Measurements from ENCODE around the gene TOMM20L. TPM values are rescaled to one million over a fixed set of nuclear protein-coding genes. Genes with fewer than 3 reads are reported as not detected.
"Not testable (repeated sequence)": the region's sequence is repeated elsewhere in the genome, so short reads cannot be mapped to it uniquely, and the experiment has no call there.

Gene TOMM20L
- total RNA-seq (ENCODE audit: insufficient read depth, low replicate concordance): not detected

DNA sequence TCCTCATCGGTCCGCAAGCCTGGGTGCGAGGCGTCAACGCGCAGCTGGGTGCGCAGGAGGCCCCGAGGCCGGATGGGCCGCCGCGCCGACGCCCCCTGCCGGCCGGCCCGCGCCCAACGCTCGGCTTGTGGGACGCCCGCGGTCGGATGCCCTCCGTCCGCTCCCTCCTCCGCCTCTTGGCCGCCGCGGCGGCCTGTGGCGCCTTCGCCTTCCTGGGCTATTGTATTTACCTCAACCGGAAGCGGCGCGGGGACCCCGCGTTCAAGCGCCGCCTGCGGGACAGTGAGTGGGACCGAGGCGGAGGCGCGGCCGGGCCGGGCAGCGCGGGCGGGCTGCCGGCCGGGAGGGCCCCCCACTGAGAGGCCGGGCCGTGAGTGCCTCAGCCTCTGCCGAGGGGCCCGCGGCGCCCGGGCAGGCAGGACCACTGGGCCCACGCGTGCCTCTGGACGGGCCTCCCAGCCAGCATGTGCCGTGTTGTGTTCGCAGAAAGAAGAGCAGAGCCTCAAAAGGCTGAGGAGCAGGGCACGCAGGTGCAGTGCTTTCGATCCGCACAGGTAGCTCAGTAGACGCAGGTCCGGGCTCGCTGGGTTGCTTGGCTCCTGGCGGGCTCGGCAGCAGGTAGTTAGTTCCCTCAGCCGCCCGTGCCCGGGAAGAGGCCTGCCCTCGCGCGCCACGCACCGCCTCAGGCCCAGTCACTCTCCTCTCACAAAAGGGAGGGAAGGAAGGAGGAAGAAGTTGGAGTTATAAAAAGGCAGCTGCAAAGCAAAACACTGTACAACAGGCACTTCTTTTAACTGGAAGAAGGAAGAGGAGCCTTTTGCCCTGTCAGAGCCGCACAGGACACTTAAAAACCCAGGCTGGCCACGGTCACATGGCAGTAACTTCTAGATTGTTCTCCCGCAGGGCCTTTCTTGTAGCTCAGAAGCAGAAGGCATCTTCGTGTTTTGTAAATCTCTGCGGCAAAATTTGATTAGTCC is at the start of gene TOMM20L:
TOMM20L (plus strand) TSS at position 119 of the 977 bp plus-strand sequence; CDS start at position 147, 28 bp downstream.
- DNase-seq (ENCODE audit: low spot score): peak; percentile 68

DNA sequence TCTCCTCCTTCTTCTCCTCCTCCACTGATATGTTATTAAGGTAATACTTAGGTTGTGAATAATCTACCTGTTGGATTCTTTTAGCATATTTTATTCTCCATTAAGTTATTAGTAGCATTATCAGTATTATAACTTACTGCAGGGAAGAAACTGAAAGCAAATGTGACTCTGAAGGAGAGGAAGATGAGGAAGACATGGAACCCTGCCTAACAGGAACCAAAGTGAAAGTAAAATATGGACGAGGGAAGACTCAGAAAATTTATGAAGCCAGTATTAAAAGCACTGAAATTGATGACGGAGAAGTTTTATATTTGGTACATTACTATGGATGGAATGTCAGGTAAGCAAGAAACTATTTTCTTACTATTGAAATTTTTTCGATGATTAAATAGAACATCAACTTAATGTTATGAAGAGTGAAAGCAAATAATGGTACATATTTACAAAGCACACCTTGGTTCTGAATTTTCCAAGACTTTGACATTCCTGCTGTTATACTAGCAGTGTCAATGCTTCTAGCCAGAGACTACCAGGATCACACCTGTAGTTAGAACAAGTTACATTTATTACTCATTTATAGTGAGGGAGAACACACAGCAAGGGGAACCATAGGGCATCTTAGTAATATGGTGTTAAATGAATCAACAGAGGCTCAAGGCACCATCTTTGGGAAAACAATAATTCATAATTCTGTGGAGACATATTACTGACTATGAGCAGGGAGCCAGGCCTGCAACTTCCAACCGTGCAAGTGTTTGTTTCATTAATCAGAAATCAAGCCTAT is 42.0 kb upstream of the TOMM20L start:
- no peak for DNase-seq (ENCODE audit: low spot score)

DNA sequence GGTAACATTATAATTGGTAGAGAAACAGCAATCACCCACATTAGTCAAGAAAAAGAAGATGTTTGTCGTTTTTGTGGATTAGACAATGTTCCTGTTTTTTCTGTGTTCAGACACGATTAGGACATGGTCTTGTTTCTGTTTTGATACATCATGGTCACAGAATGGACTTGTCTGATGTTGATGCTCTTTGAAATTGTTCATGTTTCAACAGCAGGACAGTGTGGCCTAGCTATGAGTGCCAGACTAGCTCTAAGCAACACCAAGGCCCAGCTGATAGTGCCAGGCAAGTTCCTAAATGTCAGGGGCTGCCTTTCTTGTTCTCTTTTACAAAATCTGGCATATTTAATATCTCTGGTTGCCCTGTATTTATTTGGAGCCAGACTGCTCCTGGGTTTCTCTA is 40.9 kb upstream of the TOMM20L start:
- no peak for DNase-seq (ENCODE audit: low spot score)

DNA sequence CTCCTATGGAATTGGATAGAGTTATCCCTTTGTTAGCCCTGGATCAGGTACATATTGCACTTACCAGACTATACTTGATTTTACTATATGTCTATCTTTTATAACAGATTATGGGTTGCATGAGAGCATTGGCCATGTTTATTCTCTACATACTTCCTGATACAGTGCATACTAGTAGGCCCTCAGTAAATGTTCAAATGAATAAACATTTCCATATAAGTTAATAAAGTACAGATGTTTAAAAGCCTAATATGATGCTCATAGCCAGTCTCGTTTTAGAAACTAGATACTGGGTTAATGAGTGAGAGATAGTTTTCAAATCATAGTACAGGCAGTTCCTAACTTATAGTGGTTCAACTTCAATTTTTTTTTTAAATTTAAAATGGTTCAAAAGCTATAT is 39.5 kb upstream of the TOMM20L start:
- no peak for DNase-seq (ENCODE audit: low spot score)

DNA sequence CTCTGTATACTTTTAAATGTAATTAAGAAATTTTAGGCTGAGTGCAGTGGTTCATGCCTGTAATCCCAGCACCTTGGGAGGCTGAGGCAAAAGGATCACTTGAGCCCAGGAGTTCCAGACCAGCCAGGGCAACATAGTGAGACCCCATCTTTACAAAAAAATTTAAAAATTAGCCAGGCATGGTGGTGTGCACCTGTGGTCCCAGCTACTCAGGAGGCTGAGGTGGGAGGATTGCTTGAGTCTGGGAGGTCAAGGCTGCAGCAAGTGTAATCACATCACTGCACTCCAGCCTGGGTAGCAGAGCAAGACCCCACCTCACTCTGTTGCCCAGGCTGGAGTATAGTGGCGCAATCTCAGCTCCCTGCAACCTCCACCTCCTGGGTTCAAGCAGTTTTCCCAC is 33.5 kb upstream of the TOMM20L start:
- not testable (repeated sequence) for DNase-seq (ENCODE audit: low spot score)

DNA sequence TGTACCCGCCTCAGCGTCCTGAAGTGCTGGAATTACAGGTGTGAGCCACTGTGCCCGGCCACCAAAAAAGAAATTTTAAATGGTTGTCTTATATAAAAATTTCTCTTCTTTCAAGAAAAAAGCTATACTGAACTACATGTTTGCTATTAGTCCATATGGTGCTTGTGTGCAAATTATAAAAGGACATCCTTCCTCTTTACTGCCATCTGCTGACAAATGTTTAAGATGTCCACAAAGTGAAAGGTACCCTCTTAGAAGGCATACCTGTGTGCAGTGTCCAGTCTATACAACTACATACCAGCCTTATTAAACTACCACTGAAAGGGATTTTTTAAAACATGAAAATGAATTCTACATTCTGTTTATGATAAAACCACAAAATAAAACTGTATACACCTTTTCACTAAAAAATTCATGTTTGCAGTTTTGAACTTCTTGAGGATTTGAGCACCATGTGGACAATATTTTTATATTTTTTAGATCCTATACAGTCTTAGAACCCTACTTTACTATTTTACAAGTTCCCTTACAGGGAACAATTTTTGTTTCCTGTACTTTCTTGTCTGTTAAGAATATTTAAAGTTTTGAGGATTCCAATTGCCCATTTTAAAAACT is 32.8 kb upstream of the TOMM20L start:
- DNase-seq (ENCODE audit: low spot score): peak; percentile 33

DNA sequence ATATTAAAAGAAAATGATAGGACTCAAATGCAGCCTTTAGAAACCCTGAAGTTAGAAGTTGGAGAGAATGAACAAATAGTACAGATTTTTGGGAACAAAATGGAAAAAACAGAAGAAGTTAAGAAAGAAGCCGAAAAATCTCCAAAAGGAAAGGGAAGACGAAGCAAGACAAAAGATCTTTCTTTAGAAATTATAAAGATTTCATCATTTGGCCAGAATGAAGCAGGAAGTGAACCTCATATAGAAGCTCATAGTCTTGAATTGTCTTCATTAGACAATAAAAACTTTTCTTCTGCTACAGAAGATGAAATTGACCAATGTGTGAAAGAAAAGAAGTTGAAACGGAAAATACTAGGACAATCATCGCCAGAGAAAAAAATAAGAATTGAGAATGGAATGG is 31.4 kb upstream of the TOMM20L start:
- DNase-seq (ENCODE audit: low spot score): no peak

DNA sequence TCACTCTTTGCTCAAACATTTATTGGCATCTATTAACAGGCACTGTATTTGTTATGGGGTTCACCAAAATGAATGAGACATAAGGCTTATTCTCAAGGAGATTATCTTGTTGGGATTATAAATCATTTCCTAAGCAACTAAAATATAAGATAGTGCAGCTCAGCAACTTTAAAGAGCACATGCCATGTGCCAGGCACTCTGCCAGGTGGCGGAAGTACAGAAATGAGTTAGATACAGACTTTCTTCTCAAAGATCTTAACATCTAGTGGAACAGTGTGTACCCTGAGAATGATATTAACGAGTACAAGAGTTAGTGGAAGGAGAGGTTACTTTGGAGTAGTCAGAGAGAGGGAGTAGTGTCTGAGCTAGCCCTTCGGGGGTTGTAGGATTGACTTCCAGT is 28.4 kb upstream of the TOMM20L start:
- DNase-seq (ENCODE audit: low spot score): no peak

DNA sequence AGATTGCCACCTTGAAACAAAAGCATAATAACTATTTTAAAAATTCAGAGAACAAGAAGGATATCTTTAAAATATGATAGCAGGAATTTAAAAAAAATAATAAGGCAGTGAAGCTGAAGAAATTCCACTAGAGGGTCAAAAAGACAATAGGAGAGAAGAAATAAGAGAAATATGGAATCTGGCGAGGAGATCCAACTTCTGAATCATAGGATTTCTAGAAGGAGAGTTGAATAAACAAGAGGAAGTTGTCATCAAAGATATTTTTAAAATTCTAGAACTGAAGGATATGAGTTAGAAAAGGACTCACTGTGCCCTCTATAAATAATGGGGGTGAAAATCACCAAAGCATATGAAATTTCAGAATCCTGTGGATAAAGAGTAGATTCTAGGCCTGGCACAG is 26.8 kb upstream of the TOMM20L start:
- no peak for DNase-seq (ENCODE audit: low spot score)

DNA sequence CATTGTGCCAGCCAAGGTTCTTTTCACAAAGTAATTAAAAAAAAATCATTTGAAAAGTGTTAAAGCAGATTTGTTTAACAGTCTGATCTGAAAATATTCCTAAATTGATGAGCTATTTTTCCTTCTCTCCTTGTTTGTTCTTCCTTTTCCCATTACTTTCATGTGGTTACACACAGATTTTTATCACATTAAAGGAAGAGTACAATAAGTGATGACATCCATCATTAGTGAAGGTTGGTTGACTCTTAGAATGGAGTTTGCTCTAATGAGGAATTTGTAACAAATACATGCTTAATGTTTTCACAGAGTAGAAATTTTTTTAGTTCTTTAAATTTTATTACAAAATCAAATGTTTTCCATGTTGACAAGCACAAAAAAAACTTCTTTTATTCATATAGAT is 18.9 kb upstream of the TOMM20L start:
- no peak for DNase-seq (ENCODE audit: low spot score)

DNA sequence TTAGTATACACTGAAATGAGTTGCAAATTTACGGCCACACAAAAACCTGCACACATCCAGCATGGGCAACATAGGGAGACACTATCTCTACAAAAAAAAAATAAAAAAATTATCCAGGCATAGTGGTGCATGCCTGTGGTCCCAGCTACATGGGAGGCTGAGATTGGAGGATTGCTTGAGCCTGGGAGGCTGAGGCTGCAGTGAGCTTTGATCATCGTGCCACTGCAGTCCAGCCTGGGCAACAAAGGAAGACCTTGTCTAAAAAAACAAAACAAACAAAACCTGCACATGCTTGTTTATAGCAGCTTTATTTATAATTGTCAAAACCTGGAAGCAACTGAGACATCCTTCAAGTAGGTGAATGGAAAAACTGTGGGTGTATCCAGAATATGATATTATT is 4.9 kb upstream of the TOMM20L start:
- DNase-seq (ENCODE audit: low spot score): no peak

DNA sequence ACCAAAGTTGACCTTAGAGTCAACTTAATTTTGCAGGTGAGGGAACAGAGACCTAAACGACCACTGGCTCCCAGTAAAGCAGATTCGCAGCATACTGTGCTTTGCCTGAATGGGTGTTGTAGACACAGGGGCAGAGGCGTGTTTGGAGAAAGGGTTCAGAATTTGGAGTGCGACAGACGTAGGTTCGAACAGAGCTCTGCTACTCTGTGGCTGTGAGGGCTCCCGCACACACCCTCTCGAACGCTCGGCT is 243 bp upstream of the TOMM20L start:
- DNase-seq (ENCODE audit: low spot score): no peak

DNA sequence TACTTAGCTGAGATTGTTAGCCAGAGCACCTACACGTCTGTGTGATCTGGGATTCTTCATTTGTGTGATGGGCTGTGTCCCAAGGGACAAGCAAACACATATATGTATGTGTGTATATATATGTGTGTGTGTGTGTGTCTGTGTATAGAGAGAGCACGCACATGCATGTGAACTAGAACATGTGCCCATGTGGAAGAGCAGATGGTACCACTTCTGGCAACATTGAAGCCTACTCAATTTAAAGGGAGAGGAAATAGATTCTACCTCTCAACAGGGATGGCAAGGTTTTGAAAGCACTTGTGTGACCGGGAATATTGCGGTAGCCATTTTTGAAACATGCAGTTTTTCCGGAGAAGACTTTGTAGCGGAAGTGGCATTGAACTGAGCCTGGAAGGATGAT is 1.4 kb downstream of the TOMM20L start:
- DNase-seq (ENCODE audit: low spot score): no peak

DNA sequence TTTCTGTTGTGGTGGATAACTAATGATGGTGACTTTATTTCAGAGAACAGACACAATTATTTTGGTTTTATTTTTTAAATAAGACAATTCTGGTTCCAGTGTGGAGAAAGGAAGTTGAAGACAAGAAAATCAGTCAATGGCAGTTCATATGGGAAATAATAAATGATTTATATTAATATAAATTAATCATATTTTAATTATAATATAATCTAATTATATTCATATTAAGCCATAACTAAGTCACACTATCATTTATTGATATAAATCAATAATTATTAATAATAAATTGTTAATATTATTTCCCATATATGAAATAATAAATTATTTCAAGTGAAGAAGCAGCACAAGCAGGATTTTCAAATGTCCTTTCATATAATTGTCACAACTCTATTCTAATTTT is 2.8 kb downstream of the TOMM20L start:
- no peak for DNase-seq (ENCODE audit: low spot score)

DNA sequence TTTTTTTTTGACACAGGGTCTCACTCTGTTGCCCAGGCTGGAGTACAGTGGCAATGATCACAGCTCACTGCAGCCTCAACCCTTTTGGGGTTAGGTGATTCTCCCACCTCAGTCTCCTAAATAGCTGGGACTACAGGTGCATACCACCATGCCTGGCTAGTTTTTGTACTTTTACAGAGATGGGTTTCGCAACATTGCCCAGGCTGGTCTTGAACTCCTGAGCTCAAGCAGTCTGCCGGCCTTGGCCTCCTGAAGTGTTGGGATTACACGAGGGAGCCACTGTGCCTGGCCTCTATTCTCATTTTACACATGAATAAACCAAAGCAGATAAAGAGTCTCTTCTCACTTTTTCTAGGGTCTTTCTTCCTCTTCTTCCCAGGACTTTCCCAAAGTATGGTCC is 3.2 kb downstream of the TOMM20L start:
- DNase-seq (ENCODE audit: low spot score): no peak

DNA sequence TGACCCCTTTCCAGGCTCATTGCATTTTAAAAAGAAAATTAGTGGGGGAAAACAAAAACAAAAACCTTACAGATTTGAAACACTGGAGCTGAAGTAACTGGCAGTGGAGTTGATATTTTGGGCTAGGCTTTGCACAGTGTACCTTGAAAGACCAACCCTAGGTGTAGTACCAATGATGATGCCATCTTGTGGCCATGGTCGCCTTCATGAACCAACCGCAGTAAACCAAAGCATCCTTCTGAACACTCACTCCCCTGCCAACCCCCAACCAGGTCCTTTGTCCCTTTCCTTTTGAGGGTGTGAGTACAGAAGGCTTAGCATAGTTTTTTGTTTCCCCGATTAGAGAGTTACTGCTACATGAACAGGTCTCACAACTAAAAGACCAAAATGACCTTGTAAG is 5.9 kb downstream of the TOMM20L start:
- DNase-seq (ENCODE audit: low spot score): no peak

DNA sequence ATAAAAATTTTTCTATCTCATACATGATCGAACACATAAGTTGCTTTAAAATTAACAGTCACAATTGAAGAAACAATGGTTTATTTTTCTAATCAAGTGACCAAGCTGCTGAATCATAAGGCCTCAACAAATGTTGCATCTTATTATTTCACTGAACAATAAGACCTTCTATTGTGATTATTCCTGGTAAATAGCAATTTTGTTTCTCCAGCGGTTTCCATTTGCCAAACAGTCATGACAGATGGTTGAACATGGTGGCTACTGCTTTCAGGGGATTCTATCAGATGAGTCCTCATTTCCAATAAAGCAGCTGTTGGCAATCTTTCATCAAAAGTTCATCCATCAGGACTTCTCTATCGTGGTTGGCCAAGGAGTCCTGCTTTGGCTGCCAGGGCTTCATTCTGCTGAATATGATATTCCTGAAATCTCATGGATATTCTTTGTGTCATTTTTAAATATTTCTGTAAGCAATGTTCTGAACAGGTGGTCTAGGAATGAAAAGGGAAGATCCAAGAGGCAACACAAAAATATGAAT is 13.0 kb downstream of the TOMM20L start:
- DNase-seq (ENCODE audit: low spot score): no peak

DNA sequence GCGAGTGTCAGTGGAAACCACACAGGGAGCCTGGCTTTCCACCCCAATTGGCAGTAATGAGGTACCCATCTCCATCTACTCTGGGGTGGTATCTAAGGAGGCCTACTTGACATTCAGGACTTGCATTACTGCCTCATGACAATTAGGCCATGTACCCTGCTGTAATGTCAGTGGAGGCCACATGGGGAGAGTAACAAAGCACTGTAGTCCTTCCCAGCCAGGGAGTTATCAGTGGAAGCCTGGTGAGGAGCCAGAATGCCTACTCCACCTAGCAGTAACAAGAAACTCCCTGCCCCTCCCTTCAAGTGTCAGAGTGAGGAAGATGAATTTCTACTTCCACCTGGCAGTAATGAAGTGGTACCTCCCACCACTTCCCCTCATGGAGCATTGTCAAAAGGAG is 19.1 kb downstream of the TOMM20L start:
- DNase-seq (ENCODE audit: low spot score): no peak

DNA sequence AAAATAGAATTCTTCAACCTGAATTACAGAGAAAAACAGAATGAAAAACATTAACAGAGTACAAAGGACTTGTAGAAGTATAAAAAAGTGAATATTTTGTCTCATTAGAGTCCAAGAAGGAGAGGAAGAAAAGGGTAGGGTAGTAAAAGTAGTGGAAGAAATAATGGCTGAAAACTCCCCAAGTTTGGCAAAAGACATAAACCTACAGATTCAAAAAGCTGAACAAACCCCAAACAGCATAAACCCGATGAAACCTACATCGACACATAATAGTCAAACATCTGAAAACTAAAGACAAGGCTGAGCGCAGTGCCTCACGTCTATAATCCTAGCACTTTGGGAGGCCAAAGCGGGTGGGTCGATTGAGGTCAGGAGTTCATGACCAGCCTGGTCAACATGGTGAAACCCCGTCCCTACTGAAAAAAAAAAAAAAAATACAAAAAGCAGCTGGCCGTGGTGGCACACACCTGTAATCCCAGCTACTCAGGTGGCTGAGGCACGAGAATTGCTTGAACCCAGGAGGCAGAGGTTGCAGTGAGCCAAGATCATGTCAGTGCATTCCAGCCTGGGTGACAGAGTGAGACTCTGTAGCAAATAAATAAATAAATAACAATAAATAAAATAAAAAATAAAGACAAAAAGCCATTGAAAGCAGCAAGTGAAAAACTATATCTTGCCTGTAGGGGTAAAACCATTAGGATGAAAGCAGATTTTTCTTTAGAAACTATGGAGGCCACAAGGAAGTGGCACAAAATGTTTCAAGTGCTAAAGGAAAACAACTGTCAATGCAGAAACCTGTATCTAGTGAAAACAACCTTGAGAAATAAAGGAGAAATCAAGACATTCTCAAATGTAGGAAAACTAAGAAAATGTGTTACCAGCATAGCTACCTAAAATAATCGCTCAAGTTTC is 20.2 kb downstream of the TOMM20L start:
- DNase-seq (ENCODE audit: low spot score): no peak

DNA sequence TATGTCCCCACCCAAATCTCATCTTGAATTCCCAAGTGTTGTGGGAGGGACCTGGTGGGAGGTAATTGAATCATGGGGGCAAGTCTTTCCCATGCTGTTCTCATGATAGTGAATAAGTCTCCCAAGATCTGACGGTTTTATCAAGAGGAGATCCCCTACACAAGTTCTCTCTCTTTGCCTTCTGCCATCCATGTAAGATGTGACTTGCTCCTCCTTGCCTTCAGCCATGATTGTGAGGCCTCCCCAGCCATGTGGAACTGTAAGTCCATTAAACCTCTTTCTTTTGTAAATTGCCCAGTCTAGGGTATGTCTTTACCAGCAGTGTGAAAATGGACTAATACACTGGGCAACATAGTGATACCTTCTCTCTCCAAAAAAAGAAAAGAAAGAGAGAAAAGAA is 21.2 kb downstream of the TOMM20L start:
- DNase-seq (ENCODE audit: low spot score): not testable (repeated sequence)

DNA sequence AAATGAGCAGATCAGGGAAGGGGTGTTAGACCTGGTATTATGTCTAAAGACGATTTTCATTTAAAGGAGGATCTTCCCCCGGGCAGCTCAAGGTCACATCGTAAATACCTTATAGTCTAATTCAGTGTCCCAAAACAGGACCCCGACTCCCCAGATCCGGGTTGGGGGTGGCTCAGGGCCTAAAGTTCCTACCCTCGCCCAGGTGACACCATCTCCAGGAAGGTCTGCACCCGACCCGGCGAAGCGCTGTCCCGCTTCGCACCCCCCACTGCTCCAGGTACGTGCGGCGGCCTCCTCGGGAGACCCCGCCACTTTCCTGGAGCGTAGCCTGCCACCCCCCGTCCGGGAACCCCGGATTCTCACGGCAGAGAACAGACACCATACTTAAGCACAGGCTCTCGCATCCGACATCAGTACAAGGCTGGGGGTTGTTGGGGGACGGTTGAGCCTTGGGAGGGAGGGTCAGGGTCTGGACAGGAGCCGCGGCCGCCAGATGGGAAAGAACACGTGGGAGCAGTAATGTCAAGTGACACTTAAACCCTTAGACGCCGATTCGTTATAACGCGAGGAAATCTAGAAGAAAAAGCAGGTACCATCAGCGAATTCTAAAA is 31.0 kb downstream of the TOMM20L start:
- DNase-seq (ENCODE audit: low spot score): peak; percentile 78

Measured in umbilical cord (tissue), 2 donors.